GM12801 (cell line): ENCODE measurements around the gene ABCA13.

ENCODE experiments used
- CTCF ChIP-seq: IDR thresholded peaks from one replicate; pipeline ENCODE4 v1.5.1; 2011; ENCODE audit warnings: control low read depth; ENCODE audit not compliant: insufficient read length; ENCODE audit errors: extremely low read depth

ABCA13 gene

DNA sequence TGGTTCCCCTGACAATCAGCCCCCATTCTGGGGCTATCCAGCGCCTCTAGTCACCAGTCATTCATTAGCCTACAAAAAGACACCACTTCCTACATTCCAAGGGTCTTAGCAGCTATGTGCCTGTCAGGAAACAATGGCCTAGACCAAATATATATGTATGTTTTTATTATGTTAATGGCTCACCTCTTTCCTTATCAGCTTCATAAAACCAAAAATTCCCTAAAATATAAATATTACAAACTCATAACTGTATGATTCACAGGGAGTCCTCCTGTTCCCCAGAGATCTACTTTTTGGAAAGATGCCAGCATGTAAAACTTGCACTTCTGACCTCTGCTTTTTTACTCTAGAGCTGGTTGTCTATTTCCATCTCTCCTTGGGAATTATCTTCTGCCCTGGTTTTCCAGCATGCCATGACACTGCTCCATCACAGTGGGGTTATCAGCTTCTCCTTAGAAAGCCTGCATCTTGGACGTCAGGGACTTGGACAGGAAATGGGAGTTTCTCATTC lies 79.2 kb downstream of the ABCA13 start:
- no peak for TF ChIP-seq CTCF

DNA sequence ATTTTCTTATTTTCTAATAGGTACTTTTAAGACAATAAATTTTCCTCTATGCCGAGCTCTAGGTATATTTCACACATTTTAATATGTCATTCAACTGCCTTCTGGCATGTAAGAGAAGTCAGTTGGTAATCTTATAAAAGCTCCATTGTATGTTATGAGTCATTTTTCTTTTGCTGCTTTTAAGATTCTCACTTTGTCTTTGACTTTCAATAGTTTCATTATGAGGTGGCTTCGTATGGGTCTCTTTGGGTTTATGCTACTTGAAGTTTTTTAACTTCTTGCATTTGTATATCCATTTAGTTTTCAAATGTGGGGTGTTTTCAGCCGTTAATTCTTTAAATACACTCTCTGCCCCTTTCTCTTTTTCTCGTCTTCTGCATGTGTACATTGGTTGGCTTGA lies 80.5 kb downstream of the ABCA13 start:
- no peak for TF ChIP-seq CTCF

DNA sequence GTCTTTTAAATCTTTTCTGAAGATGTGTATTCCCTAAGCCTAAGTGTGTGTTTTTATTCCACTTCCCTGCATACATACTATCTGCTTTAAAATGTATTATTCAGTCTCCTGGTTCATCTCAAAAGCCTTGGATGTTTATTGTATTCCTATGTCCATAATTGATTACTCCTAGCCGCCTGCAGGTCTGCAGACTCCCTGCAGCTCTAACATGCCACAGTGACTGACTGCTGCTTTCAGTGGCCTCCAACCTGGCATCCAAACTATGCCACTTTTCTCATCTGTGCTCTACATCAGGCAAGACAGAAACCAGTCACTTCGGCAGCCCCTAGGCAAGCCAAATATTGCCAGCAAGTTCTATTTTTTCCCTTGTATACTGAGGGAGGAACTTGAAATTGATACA lies 81.7 kb downstream of the ABCA13 start:
- TF ChIP-seq CTCF = no peak

DNA sequence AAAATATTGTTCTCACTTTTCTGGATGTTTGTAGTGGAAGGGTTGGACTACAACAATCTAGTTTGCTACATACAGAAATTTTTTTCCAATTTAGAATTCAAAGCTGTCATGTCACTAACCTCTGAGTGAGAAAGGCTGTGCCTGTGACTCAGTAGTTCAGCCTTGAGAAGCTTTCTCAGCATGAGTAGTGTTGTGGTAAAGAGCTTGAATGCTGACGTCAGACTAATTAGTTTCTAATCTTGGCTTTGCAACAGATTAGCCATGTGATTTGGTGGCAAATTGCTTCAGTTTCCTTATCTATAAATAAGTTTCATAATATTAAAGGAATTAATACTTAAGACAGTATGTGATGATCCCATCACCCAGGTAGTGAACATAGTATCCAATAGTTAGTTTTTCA lies 83.8 kb downstream of the ABCA13 start:
- TF ChIP-seq CTCF = no peak

DNA sequence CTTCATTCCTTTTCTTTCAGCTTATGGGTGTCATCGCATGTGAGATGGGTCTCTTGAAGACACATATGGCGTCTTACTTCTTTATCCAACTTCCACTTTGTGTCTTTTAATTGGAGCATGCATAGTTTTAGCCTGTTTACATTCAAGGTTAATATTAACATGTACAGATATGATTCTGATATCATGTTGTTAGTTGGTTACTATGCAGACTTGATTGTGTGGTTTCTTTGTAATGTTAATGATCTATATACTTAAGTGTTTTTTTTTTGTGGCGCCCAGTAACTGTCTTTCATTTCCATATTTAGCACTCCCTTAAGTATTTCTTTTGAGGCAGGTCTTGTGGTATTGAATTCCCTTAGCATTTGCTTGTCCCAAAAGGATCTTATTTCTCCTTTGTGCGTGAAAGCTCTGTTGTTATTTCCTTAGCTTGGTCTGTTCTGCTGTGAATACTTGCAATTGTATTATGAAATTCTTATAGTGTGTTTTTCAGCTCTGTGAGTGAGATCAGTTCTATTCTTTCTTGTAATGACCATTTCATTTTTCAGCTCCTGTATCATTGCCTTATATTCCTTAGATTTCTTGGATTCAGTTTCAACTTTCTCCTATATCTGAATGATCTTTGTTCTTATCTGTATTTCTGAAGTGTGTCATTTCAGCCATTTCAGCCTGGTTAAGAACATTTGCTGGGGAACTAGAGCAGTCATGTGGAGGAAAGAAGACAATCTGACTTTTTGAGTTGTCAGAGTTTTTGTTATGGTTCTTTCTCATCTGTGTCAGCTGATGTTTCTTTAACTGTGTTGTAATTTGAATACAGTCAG lies 88.4 kb downstream of the ABCA13 start:
- TF ChIP-seq CTCF = no peak

DNA sequence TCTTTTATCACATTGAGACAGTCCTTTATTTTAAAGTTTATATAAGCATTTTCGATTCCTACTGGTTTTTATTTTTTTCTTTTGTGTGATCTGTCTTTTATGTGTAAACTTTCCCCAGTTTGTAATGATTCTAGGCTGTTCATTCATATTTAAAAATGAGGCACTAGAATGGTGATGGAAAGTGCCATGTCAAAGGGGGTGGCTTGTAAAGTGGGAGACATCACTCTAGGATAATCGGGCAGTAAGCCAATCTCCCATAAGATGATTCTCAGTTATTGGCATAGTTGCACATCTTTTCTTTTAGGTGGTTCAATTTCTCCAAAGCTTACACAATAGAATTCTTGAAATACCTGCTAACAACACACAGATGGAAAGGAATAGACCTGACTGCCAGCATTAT lies 90.4 kb downstream of the ABCA13 start:
- TF ChIP-seq CTCF = no peak

GRCh38 chr7:48262606-48263310 lies 91.5 kb downstream of the ABCA13 start:
- no peak for TF ChIP-seq CTCF
